ENCODE measurements around the gene TMEM63B. TPM values are rescaled to one million over a fixed set of nuclear protein-coding genes. Genes with fewer than 3 reads are reported as not detected.

TMEM63B gene
- total and polyA plus RNA-seq, 9 of the 15 experiments (the other 6 are each of a cell fraction or from before 2014, with no cell fraction given) = 0.14 to 39.4 (median 14.4) TPM

- no peak for TF ChIP-seq ZNF143 (CRISPR knock-in tag; IDR thresholded peaks at IDR 0.05)
- TF ChIP-seq, protein P1, sequence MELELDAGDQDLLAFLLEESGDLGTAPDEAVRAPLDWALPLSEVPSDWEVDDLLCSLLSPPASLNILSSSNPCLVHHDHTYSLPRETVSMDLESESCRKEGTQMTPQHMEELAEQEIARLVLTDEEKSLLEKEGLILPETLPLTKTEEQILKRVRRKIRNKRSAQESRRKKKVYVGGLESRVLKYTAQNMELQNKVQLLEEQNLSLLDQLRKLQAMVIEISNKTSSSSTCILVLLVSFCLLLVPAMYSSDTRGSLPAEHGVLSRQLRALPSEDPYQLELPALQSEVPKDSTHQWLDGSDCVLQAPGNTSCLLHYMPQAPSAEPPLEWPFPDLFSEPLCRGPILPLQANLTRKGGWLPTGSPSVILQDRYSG (tag; conservative IDR thresholded peaks at IDR 0.05; ENCODE audit: low read depth) = no peak
- TF ChIP-seq CTCF (IDR thresholded peaks at IDR 0.05 in 2 of 3, conservative IDR thresholded peaks at IDR 0.05 in 1 of 3; ENCODE audit: insufficient read depth in 2 of 3, low read depth in 1 of 3, low read length in 3 of 3) = peak; percentile 96 to 99 (median 98)
- TF ChIP-seq ZNF586 (CRISPR knock-in tag; conservative IDR thresholded peaks at IDR 0.05) = no peak
- TF ChIP-seq ZNF384 (IDR thresholded peaks at IDR 0.05; ENCODE audit: low read depth, low read length) = 0 out of 2 replicates have a peak, but pooled peaks have one; percentile 42
- TF ChIP-seq, protein P2, sequence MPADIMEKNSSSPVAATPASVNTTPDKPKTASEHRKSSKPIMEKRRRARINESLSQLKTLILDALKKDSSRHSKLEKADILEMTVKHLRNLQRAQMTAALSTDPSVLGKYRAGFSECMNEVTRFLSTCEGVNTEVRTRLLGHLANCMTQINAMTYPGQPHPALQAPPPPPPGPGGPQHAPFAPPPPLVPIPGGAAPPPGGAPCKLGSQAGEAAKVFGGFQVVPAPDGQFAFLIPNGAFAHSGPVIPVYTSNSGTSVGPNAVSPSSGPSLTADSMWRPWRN (IDR thresholded peaks at IDR 0.05; ENCODE audit: low read depth) = no peak
- TF ChIP-seq SAP30 (IDR thresholded peaks at IDR 0.05; ENCODE audit: borderline replicate concordance, insufficient read depth, low read depth, low read length, poor library complexity, severe bottlenecking) = no peak
- TF ChIP-seq HDAC1 (IDR thresholded peaks at IDR 0.05) = peak in 1 of 2 experiments; percentile 57; a peak in 1 of 4 replicates
- no peak for TF ChIP-seq SIN3B (IDR thresholded peaks at IDR 0.05; ENCODE audit: low read depth)
- TF ChIP-seq ZZZ3 (IDR thresholded peaks at IDR 0.05) = no peak
- TF ChIP-seq, protein P3, sequence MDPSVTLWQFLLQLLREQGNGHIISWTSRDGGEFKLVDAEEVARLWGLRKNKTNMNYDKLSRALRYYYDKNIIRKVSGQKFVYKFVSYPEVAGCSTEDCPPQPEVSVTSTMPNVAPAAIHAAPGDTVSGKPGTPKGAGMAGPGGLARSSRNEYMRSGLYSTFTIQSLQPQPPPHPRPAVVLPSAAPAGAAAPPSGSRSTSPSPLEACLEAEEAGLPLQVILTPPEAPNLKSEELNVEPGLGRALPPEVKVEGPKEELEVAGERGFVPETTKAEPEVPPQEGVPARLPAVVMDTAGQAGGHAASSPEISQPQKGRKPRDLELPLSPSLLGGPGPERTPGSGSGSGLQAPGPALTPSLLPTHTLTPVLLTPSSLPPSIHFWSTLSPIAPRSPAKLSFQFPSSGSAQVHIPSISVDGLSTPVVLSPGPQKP (CRISPR knock-in tag; IDR thresholded peaks at IDR 0.05) = no peak
- no peak for TF ChIP-seq ZSCAN32 (CRISPR knock-in tag; IDR thresholded peaks at IDR 0.05)
- no peak for TF ChIP-seq DACH1 (IDR thresholded peaks at IDR 0.05; ENCODE audit: partially characterized antibody)
- TF ChIP-seq, protein P4, sequence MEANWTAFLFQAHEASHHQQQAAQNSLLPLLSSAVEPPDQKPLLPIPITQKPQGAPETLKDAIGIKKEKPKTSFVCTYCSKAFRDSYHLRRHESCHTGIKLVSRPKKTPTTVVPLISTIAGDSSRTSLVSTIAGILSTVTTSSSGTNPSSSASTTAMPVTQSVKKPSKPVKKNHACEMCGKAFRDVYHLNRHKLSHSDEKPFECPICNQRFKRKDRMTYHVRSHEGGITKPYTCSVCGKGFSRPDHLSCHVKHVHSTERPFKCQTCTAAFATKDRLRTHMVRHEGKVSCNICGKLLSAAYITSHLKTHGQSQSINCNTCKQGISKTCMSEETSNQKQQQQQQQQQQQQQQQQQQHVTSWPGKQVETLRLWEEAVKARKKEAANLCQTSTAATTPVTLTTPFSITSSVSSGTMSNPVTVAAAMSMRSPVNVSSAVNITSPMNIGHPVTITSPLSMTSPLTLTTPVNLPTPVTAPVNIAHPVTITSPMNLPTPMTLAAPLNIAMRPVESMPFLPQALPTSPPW (CRISPR knock-in tag; IDR thresholded peaks at IDR 0.05) = peak; percentile 76
- TF ChIP-seq ESRRA (IDR thresholded peaks at IDR 0.05; ENCODE audit: borderline replicate concordance, low read depth) = peak; percentile 68
- no peak for TF ChIP-seq ZNF639 (CRISPR knock-in tag; conservative IDR thresholded peaks at IDR 0.05 in 1 of 2, IDR thresholded peaks at IDR 0.05 in 1 of 2)
Measured at GRCh38 chr6:44172731-44173500, 45.6 kb downstream of the TMEM63B start (continued).
